HG03378 (cell line): ENCODE results near the gene PLB1.
"Not testable (repeated sequence)": the region's sequence is repeated elsewhere in the genome, so short reads cannot be mapped to it uniquely, and the experiment has no call there.

ENCODE experiments used
- ATAC-seq: cut with Tn5 transposase; IDR thresholded peaks from one replicate; pipeline ENCODE4 v1.9.1; 2021; ENCODE audit warnings: mild to moderate bottlenecking, moderate library complexity; ENCODE audit not compliant: unreplicated experiment

The PLB1 gene

GRCh38 chr2:28663359-28663758, 167.5 kb downstream of the PLB1 start:
- ATAC-seq: no peak

DNA sequence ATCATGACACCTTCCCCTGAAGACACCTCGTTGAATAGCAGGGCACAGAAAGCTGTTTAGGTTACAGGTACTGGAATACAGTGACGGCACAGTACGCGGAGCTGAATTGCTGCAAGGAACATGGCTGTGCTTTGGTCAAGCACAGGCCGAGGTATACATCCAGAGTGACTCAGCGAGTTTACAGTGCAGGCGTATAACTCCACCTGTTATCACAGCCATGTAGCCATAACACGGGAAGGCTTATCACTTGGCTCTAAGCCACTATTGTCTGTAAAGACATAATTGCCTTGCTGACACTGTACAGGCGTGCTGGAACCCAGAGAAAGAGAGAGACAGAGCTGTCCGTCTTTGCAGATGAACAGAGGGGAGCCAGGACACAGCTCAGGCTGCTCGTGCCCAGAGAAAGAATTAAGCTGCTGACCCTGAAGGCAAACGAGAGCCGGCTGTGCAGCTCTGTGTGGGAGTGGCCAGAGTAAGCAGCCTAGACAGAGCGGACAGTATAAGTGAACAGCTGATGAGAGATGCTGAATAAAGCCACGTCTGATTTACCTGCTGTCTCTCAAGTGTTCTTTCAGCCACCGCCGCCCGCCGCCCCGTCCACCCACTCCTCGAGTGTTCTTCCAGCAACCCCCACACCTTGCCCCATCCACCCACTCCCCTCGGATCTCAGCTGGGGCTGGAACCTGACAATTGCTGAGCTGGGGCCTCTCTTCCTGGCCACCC, 168.4 kb downstream of the PLB1 start:
- no peak for ATAC-seq

DNA sequence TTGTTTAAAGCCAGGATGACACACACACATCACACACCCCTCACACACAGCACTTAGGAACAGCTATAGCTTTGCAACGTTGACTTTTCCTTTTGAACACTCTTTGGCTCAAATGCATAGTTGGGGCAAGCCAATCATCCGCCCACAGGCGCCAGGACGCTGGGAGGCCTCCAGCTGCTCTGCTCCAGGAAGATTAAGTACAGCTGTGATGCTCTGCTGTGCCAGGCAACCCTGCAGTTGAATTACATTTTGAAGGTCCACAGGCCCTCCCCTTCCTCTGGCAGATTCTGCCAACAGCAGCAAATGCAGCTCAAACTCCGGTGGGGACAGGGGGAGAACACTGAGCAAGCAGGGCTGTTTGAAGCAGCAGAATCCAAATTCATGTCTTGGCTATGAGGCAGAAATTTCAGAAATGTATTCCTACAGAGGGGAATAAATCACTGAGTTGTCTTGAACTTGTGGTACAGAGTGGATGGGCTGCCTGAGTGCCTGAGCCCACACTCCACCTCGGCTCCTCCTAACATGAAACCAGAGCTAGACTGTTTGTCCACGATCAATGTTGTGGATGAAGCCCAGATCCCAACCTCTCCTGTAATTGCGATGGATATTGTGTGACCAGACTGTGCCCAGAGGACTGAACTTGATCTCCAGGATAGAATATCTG, 169.3 kb downstream of the PLB1 start:
- no peak for ATAC-seq

DNA sequence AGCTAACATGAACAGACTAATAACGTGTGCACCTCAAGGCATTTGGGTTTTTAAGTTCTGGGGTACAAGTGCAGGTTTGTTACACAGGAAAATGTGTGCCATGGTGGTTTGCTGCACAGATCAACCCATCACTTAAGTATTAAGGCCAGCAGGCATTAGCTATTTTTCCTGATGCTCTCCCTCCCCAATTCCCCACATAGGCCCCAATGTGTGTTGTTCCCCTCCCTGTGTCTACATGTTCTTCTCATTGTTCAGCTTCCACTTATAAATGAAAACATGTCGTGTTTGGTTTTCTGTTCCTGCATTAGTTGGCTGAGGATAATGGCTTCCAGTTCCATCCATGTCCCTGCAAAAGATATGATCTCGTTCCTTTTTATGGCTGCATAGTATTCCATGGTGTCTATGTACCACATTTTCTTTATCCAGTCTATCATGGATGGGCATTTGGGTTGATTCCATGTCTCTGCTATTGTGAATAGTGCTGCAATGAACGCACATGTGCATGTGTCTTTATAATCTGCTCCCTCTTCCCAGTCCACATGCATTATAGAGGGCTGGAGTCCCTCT, 170.0 kb downstream of the PLB1 start:
- ATAC-seq: not testable (repeated sequence)

GRCh38 chr2:28666496-28667184, 170.8 kb downstream of the PLB1 start:
- no peak for ATAC-seq

DNA sequence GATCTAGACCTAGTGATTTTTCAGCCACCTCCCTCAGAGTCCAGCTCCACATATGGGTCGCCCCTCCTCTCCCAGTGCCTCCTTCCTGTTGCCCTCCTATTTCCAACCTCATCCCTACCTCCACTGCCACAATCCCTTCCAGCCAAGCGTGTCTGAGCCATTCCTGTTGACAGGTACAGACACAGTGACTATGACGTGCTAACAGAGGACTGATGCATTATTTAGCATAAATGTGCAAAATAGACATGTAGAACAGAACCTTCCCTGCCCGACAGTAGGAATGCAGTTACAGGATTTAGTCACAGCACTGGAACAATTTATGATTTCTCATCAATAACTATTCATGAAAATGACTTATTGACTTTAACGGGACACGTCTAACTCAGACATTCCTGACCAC, 171.4 kb downstream of the PLB1 start:
- no peak for ATAC-seq

GRCh38 chr2:28668106-28668814, 172.4 kb downstream of the PLB1 start:
- no peak for ATAC-seq

DNA sequence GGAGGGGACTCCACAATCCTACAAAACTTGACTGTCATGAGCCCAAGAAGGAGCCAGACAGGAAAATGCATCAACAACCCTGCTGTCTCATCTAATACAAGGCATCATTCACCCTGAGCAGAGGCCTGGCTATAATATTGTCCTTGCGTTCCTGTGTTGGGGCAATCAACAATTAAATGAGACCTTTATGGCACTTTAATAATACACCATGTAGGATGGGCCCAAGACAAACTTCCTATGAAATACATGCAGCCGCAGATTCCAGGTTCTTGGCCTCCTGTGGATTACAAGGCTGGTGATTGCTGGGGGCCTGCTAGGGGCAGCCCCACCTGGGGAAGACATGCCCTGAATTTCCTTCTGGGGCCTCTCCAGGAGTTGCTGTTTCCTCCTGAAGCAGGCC, 173.0 kb downstream of the PLB1 start:
- no peak for ATAC-seq

GRCh38 chr2:28670856-28671255, 175.0 kb downstream of the PLB1 start:
- no peak for ATAC-seq

GRCh38 chr2:28673338-28673737, 177.5 kb downstream of the PLB1 start:
- ATAC-seq: no peak

GRCh38 chr2:28674062-28674712, 178.3 kb downstream of the PLB1 start:
- ATAC-seq: no peak

- ATAC-seq: no peak
Measured at GRCh38 chr2:28674713-28675068, 178.8 kb downstream of the PLB1 start.

DNA sequence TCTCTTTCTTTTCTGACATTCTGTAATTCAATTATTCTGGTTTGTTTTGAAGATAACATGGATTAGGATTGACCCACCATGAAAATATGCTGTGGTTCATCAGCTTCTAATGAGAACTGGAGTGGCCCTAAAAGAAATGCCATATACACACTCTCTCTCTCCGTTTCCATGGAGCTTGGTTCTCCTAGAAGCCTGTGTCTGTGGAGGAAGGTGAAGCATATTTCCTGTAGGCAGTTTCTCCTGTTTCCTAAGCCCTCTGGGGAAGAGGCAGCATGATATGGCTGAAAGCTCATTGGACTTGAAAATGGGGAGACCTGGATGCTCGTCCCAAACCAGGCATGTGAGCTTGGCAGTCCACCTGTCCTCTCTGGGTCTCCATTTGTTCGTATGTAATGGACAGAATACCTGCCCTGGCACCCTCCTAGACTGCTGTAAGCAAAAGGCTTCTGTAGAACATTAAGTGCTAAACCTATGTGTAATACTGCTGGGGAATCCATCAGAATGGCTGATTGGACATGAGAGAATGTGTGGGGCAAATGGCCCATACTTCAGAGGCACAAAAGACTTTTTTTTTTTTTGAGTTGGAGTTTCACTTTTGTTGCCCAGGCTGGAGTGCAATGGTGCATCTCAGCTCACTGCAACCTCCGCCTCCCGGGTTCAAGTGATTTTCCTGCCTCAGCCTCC, 180.4 kb downstream of the PLB1 start:
- no peak for ATAC-seq

DNA sequence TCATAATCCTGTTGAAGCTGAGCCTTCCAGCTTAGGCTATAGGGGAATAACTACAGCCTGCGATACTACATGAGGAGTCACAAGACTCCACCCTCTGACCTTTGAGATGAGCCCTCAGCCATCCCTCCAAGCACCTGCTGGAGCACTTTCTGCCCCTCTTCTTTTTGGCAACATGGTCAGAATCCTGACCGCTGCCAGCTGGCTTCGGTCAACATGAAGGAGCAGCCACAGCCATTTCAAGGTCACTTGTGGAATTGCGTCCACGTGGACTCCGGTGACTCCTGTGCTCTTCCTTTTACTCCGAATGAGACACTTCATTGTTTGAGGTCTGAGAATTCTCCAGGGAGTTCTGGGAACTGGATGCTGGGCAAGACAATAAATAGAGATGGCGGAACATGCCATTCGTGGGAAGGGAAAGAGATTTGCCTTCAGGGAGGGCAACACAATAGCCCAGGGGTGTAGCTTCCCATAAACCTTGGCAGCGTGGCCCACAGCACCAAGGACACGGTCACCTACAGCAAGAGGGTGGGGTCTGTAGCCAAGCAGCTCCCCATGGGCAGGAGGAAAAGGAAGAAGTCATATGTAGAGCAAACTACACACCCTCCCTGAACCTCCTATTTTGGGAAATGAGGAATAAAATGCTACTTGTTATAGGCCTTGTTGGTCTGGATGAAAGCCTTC, 182.5 kb downstream of the PLB1 start:
- no peak for ATAC-seq

DNA sequence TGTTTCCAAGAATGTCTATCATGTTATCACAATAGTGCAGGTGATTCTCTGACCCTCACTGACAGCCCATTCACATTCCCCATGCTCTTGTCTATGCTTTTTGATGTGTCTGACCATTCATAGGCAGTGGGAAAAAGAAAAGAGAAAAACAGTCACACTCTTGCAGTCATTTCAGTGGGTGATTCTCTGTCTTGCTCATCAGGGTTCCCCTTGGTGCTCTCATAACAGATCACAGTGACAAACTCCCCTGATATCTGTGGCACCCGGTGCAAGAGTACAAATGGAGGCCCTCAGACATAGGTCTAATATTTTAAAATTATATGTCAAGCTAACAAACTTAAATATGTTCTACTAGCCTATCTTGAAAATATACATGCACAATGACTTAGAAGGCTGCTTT, 183.1 kb downstream of the PLB1 start:
- ATAC-seq: no peak

- ATAC-seq: no peak
Measured at GRCh38 chr2:28680657-28681056, 184.8 kb downstream of the PLB1 start.

DNA sequence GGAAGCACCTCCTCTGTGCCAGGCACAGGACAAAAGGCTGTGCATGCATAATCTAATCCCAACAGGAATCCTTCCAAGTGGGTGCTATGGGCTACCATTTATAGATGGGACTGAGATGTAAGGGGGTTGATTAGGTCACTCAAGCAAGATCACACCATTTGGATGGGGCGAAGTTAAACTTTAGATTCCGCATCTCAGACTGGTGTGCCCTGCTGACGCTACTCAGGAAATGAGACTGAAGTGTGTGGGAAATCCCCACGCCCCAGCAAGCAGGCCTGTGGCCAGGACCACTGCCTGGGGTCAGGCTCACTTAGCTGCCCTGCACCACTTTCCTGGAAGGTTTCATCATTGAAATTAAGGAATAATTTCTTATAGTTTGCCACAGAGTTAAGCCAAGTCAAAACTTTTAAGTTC, 185.3 kb downstream of the PLB1 start:
- peak; percentile 95 for ATAC-seq

DNA sequence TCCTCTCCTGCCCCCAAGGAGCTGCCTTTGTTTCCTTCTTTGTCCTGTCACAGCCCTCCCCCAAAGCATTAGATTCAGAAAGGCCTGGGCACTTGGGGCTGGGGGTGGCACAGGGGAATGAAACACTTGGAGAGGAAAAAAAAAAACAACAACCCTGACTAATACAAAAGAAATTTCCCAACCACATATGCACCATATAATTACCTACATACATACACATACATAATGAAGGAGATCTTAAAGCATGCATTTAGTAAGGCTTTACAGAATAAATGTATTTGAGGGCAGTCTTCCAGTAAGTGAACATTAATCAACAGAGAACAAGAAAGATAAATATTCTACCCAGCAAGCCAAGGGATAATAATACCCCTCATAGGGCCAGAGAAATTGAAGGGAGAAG, 185.7 kb downstream of the PLB1 start:
- ATAC-seq: no peak

DNA sequence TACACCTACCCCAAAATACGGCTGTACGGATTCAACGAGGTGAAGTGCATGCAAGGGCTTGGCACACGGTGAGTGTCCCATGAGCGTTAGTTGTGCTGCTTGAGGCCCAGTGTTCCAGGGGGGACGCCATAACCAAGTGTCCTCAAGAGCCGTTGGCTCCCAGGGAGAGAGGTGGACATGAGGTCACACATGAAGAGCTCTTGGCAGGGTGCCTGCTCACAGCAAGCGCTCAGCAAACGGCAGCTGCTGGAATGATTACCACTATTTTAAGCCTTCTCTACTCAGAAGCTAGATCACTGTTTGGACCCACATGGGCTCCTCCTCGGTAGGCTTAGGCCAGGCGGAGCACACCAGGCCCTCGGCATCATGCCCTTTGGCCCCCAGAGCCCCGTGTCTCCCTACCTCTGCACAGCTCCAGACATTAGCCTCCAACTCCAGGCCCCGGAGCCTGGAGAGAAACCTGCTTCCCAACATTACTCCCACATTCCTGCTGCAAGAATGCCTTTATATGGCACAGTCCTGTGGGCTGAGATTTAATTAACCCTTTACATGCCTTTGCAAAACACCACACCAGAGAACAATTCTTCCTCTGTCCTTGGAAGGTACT, 187.3 kb downstream of the PLB1 start:
- no peak for ATAC-seq
